HuH-7 (cell line): Measurements from ENCODE around the gene FCSK.
A peak's percentile ranks its signal among the peaks of the same experiment; 100 is the strongest.

Source experiments
- DNase-seq: peaks from one replicate; pipeline ENCODE4 v3.0.0; 2011; ENCODE audit warnings: low spot score

FCSK gene

DNA sequence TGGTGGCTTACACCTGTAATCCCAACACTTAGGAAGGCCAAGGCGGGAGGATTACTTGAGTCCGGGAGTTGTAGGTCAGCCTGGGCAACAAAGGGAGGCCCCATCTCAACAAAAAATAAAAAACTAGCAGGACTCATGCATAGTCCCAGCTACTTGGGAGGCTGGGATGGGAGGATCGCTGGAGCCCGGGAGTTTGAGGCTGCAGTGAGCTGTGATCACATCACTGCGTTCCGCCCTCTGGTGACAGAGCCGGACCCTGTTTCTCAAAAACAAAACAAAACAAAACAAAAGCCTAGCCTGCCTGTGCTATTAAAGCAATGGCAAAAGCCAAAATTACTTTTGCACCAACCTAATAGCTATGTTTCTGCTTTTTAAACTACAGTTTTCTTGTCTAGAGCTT, 1.5 kb downstream of the FCSK start:
- DNase-seq: no peak

DNA sequence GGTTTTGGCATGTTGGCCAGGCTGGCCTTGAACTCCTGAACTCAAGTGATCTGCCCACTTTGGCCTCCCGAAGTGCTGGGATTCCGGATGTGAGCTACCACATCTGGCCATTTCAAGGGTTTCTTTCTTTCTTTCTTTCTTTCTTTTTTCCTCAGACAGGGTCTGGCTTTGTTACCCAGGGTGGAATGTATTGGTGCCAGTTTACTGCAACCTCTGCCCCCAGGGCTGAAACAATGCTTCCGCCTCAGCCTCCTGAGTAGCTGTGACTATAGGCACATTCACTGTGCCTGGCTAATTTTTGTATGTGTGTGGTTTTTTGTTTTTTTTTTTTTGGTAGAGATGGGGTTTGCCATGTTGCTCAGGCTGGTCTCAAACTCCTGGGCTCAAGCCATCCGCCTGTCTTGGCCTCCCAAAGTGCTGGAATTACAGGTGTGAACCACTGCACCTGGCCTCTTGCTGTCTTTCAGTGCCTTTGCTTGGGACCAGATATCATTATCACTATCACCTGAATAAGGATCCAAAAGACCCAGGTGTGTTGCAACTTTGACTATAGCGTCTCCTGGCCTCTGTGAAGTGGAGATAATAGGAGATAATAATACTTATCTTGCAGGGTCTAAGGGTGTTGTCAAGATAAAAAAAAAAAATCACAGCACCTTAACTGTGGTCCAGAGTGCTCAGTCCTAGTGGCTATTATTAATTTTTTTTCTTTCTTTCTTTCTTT, 3.2 kb downstream of the FCSK start:
- no peak for DNase-seq

GRCh38 chr16:70460737-70461261, 6.4 kb downstream of the FCSK start:
- DNase-seq: no peak

GRCh38 chr16:70463235-70463634, 8.8 kb downstream of the FCSK start:
- no peak for DNase-seq

DNA sequence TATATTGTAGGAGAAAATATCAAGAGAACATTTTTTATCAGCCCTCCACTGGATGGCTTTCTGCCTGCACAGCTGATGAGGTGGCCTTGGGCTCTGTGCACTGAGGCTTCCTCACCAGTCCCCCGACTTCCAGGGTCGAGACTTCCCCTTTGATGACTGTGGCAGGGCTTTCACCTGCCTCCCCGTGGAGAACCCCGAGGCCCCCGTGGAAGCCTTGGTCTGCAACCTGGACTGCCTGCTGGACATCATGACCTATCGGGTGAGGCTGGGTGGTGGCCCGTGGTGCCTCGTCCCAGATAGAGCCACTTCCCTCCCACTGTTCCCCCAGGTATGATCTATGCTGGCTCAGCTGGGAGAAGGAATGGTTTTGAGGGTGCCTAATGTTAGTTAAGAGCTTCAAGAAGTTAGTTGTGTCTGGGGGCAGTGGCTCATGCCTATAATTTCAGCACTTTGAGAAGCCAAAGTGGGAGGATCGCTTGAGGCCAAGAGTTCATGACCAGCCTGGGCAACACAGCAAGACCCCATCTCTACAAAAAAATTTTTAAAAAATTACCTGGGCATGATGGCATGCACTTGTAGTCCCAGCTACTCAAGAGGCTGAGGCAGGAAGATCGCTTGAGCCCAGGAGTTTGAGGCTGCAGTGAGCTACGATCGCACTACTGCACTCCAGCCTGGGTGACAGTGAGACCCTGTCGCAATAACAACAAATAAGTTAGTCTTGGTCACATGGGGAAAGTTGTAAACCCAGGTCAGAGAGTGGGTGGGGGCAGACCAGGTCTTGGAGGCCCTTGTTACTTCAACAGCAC, 11.8 kb downstream of the FCSK start:
- DNase-seq: peak; percentile 76

- no peak for DNase-seq
Measured at GRCh38 chr16:70466805-70467076, 12.3 kb downstream of the FCSK start.

GRCh38 chr16:70467113-70467512, 12.7 kb downstream of the FCSK start:
- no peak for DNase-seq

DNA sequence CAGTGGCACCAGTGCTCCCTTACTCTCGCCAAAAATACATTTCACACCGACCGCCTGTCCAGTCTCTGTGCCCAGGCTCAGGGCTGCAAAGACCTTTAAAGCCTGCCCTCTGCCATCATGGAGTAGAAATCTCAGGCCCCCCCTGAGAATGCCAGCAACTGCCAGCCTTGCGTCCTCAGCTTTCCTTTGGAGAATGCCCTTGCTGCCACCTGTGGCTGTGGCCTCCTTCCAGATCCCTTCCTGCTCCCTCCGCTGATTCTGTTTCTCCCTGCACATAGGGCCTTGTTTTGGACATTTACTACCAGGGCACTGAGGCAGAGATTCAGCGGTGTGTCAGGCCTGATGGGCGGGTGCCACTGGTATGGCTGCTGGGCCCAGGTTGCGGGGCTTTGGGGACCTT, 13.2 kb downstream of the FCSK start:
- DNase-seq: no peak

- no peak for DNase-seq
Measured at GRCh38 chr16:70468776-70469525, 14.6 kb downstream of the FCSK start.

GRCh38 chr16:70470141-70470926, 15.9 kb downstream of the FCSK start:
- no peak for DNase-seq

DNA sequence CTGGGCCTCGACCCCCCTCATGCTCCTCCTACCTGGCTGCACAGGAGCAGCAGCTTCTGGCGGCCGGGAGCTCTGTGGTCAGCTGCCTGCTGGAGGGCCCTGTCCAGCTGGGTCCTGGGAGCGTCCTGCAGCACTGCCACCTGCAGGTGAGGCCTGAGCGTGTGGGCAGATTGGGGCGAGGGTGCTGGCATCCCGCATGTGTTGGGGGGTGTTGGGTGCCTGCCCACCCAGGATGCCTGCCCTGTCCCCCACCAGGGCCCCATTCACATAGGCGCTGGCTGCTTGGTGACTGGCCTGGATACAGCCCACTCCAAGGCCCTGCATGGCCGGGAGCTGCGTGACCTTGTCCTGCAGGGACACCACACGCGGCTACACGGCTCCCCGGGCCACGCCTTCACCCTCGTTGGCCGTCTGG, 16.5 kb downstream of the FCSK start:
- peak; percentile 92 for DNase-seq

DNA sequence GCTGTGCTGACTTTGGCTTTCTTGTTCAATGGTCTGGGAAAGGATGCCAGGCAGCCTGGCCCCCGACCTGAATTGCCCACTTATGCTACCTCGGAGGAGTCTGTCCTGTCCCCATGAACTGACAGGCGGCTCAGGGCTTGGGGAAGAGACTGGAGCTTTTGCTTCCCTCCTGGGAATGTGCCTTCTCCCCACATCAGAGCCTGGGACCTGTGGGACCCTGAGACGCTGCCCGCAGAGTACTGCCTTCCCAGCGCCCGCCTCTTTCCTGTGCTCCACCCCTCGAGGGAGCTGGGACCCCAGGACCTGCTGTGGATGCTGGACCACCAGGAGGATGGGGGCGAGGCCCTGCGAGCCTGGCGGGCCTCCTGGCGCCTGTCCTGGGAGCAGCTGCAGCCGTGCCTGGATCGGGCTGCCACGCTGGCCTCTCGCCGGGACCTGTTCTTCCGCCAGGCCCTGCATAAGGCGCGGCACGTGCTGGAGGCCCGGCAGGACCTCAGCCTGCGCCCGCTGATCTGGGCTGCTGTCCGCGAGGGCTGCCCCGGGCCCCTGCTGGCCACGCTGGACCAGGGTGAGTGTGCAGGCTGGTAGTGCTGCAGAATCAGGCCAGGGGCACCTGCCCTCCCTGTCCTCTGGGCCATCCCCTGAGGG, 18.5 kb downstream of the FCSK start:
- no peak for DNase-seq

DNA sequence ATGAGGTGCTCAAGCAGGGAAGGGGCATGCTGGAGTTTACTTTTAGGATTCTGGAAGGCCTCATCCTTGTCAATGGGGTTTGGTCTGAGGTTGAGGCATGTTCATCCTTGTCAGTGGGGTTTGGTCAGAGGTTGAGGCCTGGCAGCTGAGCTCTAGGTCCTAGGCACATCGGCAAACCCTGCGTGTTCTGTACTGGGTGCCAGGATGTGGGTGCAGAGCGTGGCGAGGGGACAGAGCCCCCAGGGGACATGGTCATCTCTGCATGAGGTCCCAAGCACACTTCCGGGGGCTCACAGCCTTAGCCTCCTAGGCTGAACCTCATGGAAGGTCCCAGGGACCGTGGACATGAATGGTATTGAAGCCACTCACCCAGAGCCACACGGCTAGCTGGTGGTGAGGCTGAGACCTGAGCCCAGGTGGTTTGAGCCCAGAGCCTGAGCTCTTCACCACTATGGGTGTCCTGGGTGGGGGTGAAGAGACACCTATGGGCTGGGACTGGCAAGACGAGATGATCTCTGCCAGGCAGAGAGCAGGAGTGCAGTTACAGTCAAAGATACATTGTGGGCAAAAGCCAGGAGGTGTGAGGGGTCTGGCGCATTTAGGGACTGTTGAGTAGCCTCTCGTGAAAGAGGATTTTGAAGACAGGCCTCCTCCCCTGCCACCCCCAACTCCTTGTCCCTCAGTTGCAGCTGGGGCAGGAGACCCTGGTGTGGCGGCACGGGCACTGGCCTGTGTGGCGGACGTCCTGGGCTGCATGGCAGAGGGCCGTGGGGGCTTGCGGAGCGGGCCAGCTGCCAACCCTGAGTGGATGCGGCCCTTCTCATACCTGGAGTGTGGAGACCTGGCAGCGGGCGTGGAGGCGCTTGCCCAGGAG, 19.3 kb downstream of the FCSK start:
- DNase-seq: no peak

DNA sequence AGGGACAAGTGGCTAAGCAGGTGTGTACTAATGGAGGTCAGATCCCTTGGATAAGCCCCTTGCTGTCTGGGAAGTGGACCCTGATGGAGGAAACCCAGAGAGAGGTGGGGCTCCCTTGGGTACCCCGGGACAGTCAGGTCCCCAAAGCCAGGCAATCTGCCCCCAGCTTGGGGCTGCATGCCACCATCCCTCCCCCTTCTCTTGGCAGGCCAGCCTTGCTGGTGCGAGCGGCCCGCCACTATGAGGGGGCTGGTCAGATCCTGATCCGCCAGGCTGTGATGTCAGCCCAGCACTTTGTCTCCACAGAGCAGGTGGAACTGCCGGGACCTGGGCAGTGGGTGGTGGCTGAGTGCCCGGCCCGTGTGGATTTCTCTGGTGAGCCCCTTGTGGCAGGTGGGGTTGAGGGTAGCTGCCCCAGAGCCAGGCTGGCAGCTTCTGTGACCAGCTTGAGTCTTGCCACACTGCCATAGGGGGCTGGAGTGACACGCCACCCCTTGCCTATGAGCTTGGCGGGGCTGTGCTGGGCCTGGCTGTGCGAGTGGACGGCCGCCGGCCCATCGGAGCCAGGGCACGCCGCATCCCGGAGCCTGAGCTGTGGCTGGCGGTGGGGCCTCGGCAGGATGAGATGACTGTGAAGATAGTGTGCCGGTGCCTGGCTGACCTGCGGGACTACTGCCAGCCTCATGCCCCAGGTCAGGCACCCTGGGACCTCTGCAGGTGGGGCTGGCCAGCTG, 20.1 kb downstream of the FCSK start:
- DNase-seq: no peak

DNA sequence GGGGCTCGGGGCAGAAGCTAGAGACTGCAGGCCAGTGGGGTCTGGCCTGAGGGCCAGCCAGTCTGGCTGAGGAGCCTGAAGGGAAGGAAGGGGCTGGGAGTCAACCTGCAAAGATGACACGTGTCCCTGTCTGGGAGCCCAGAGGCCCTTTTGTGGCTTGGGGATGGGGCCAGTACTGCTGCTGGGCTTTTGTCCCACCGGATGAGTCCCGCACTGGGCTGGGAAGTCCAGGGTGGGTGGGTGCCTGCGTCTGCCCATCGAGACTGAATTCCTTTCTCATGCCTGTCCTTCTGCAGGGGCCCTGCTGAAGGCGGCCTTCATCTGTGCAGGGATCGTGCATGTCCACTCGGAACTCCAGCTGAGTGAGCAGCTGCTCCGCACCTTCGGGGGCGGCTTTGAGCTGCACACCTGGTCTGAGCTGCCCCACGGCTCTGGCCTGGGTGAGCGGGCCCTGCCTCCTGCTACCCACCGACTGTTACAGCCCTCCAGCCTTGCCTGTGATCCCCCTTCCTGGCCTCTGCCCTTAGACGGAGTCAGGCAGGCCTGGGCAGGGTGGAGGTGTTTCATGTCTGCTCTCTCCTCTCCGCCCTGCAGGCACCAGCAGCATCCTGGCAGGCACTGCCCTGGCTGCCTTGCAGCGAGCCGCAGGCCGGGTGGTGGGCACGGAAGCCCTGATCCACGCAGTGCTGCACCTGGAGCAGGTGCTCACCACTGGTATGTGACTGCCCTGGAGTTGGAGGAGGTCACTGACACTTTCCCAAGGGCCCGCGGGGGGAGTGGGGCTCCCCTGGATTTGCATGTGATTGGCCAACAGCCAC, 20.9 kb downstream of the FCSK start:
- no peak for DNase-seq

DNA sequence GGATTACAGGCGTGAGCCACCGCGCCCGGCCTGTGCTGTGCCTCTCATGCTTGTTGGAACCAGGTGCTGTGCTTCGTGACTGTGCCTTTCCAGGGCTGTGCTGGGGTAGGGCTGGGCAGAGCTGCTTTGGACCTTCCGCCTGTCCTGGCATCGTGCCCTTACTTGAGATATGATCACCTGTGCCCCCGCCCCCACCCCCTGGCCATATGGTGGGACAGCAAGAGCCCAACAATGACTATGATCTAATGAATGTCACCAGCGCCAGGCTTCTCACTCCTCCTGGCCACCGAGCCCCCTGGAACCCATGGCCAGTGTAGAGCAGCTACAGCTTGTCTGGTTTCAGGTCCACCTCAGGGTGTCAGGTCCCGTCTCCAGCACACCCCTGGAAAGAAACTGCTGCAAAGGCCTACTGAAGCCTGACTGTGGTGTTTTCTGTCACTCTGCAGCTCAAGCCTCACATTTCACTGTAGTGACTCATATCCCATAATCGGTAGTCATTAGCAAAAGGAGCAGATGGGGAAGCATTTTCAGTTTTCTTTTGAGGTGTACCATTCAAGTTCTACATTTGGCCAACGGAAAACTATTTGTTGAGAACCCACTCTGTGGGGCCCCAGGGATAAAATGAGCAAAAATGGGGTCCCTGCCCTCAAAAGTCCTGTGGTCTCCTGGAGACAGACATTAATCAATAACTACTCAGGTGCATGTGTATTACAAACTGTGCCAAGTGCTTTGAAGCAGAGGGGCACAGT, 22.1 kb downstream of the FCSK start:
- DNase-seq: no peak

DNA sequence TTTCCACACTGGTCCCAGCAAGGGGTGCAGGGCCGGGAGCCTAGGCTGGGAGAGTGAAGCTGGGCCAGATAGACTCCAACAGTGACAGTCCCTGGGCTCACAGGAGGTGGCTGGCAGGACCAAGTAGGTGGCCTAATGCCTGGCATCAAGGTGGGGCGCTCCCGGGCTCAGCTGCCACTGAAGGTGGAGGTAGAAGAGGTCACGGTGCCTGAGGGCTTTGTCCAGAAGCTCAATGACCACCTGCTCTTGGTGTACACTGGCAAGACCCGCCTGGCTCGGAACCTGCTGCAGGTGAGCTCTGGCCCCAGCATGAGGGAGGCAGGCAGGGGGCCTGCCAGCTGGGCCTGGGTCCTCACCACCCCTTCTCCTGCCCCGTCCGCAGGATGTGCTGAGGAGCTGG, 23.8 kb downstream of the FCSK start:
- DNase-seq: no peak

GRCh38 chr16:70478912-70479341, 24.5 kb downstream of the FCSK start:
- DNase-seq: no peak
